Effector memory CD4-positive, alpha-beta T cell (primary cell): ENCODE measurements around the gene ANGEL1.

Source experiments
- DNase-seq, 3 donors: peaks; one replicate each; pipeline ENCODE4 v3.0.0-alpha.2; 2020
- H3K27ac ChIP-seq: 2 replicates; pipeline ENCODE4 v1.7.0; 2013; ENCODE audit warnings: mild to moderate bottlenecking, low read length, moderate library complexity; ENCODE audit not compliant: insufficient read depth, poor library complexity, severe bottlenecking
- H3K27me3 ChIP-seq: replicated peaks from 2 replicates; pipeline ENCODE4 v1.7.0; 2013; ENCODE audit warnings: mild to moderate bottlenecking, low read length; ENCODE audit not compliant: insufficient read depth, control insufficient read depth, poor library complexity, severe bottlenecking
- H3K36me3 ChIP-seq: 2 replicates; pipeline ENCODE4 v1.7.0; 2013; ENCODE audit warnings: mild to moderate bottlenecking, low read length, moderate library complexity; ENCODE audit not compliant: control insufficient read depth, insufficient read depth
- H3K4me1 ChIP-seq: 2 replicates; pipeline ENCODE4 v1.7.0; 2013; ENCODE audit warnings: low read length, mild to moderate bottlenecking; ENCODE audit not compliant: control insufficient read depth, insufficient read depth, poor library complexity, severe bottlenecking
- H3K4me3 ChIP-seq: 2 replicates; pipeline ENCODE4 v1.7.0; 2013; ENCODE audit warnings: low read length, low read depth, mild to moderate bottlenecking; ENCODE audit not compliant: insufficient read depth, poor library complexity, severe bottlenecking
- H3K9me3 ChIP-seq: 2 replicates; pipeline ENCODE4 v1.7.0; 2013; ENCODE audit warnings: mild to moderate bottlenecking, low read length, moderate library complexity; ENCODE audit not compliant: control insufficient read depth
- total RNA-seq, 3 donors: gene quantifications; one replicate each; lab custom pipeline; 2026; lab: John Stamatoyannopoulos, UW

The ANGEL1 gene
- total RNA-seq = 20.9 to 27.7 (median 24.9) reads per million in 3 donors

DNA sequence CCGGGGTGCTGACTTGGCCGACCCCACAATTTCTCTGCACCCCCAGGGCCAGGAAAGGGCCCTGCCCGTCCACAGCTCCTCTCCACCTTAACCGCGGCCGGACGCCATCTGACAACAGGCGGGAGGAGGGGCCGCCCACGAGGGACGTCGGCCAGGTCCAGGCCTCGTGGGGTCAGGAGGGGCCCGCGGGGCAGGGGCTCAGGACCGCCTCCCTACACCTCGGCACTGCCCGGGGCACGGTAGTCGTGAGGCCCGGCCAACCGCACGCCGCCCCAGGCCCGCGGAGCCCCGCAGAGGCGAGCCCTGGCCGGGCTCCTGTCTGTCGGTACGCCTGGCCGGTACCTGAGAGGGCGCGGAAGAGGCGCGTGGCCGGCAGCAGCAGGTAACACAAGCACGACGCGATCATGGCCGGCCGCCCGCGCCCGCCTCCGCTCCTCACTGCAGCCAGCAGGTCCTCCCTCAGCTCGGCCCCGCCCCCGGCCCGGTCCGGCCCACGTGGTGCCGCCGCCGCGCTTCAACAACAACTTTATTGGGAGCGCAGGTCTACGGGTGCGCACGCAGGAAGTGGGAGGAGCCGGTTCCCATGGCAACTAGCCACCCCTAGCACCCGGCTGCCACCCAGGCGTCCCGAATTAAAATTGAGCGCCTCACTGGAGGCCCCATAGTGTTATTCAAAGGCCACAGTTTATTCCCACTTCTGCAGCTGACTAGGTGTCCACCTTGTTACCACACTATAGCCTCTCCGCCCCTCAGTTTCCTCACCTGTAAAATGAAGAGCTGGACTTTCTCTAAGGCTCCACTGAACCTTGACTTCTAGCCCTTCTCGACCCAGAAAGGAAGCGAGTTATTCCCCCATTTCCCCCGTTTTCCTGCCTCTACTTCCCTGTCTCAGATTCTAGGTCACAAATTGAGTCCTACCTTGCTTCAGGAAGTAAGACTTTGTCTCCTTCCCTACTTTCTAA lies at the start of gene ANGEL1:
Gene ANGEL1, minus strand, starts transcription at position 461 of the 962 bp plus-strand sequence. Its CDS starts 55 bp downstream, at position 406.
- Histone ChIP-seq H3K4me3 (peak within 1 kb of the TSS; percentile 93), H3K9me3 (no peaks in the 10 kb centered on the region), H3K27me3 (no peaks in the 10 kb centered on the region), H3K36me3 (peaks cover 4% of the 10 kb centered on the region), H3K27ac (peak within 1 kb of the TSS; percentile 64), H3K4me1 (peaks cover 20% of the 10 kb centered on the region)
- peak; percentile 93 to 96 (median 95) for DNase-seq

- no peaks in the 10 kb centered on the region for H3K4me1 ChIP-seq
- H3K9me3 ChIP-seq = no peaks in the 10 kb centered on the region
- no peaks in the 10 kb centered on the region for H3K27me3 ChIP-seq
- no peak overlapping the region for H3K27ac ChIP-seq
- no peak for DNase-seq
- no peak overlapping the region for H3K4me3 ChIP-seq
- H3K36me3 ChIP-seq = no peaks in the 10 kb centered on the region
These were observed 49.0 kb upstream of the ANGEL1 start for GRCh38 chr14:76861574-76862255.

DNA sequence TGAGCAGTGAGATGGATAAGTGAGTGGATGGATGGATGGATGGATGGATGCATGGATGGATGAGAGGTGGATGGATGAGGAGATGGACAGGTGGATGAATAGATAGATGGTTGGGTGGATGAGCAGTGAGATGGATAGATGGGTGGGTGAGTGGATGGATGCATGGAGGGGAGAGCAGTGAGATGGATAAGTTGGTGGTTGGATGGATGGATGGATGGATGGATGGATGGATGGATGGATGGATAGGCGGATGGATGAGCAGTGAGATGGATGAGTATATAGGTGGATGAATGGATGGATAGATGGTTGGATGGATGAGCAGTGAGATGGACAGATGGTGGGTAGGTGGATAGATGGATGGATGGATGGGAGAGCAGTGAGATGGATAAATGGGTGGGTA lies 44.1 kb upstream of the ANGEL1 start:
- H3K27ac ChIP-seq = no peak overlapping the region
- H3K4me1 ChIP-seq = no peaks in the 10 kb centered on the region
- no peaks in the 10 kb centered on the region for H3K27me3 ChIP-seq
- H3K36me3 ChIP-seq = no peaks in the 10 kb centered on the region
- no peaks in the 10 kb centered on the region for H3K9me3 ChIP-seq
- no peak overlapping the region for H3K4me3 ChIP-seq
- no peak for DNase-seq

GRCh38 chr14:76855066-76855465 lies 42.4 kb upstream of the ANGEL1 start:
- Histone ChIP-seq H3K4me1 (no peaks in the 10 kb centered on the region), H3K27me3 (no peaks in the 10 kb centered on the region), H3K27ac (no peak overlapping the region), H3K9me3 (no peaks in the 10 kb centered on the region), H3K36me3 (no peaks in the 10 kb centered on the region), H3K4me3 (no peak overlapping the region)
- no peak for DNase-seq

DNA sequence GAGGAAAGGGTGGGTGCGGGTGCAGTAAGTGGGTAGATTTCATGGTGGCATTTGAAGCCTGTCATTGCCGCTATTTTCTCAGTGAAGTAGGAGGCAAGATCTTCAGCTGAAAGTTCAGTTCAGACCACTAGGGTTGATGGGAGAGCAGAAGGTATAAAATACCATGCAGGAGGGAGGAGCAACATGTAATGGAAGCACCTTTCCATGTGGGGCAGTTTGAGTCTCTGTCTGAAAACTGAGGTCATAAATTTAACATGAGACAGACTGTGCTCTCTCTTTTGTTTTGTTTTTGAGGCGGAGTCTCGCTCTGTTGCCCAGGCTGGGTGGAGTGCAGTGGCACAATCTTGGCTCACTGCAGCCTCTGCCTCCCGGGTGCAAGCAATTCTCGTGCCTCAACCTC lies 36.2 kb upstream of the ANGEL1 start:
- H3K4me1 ChIP-seq = peaks cover 6% of the 10 kb centered on the region
- H3K27ac ChIP-seq = no peak overlapping the region
- no peaks in the 10 kb centered on the region for H3K27me3 ChIP-seq
- no peak for DNase-seq
- no peak overlapping the region for H3K4me3 ChIP-seq
- H3K9me3 ChIP-seq = no peaks in the 10 kb centered on the region
- H3K36me3 ChIP-seq = no peaks in the 10 kb centered on the region

- Histone ChIP-seq H3K9me3 (no peaks in the 10 kb centered on the region), H3K27me3 (no peaks in the 10 kb centered on the region), H3K27ac (no peak overlapping the region), H3K4me1 (peaks cover 6% of the 10 kb centered on the region), H3K4me3 (no peak overlapping the region), H3K36me3 (no peaks in the 10 kb centered on the region)
- no peak for DNase-seq
These were observed 33.8 kb upstream of the ANGEL1 start for GRCh38 chr14:76846331-76847047.

DNA sequence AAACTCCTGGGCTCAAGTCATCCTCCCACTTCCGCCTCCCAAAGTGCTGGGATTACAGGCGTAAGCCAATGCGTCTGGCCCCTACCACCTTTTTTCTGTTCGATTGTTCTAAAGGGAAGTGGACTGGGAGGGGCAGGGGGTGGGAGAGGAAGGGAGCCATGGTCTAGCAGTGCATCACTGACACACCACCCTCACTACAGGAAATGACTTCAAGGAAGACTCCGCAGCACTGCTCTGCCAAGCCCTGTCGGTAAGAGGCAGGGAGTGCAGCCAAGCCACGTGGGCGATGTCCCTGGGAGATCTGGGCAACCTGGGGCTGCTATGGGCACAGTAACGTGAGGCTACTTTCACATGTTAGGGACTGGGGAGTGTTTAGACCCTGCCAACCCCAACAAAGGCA lies 31.5 kb upstream of the ANGEL1 start:
- Histone ChIP-seq H3K27me3 (no peaks in the 10 kb centered on the region), H3K4me3 (no peak overlapping the region), H3K4me1 (peaks cover 6% of the 10 kb centered on the region), H3K9me3 (no peaks in the 10 kb centered on the region), H3K36me3 (no peaks in the 10 kb centered on the region), H3K27ac (no peak overlapping the region)
- DNase-seq = peak; percentile 3 to 37 (median 33)

- Histone ChIP-seq H3K27ac (no peak overlapping the region), H3K4me1 (peaks cover 6% of the 10 kb centered on the region), H3K27me3 (no peaks in the 10 kb centered on the region), H3K4me3 (no peak overlapping the region), H3K36me3 (no peaks in the 10 kb centered on the region), H3K9me3 (no peaks in the 10 kb centered on the region)
- no peak for DNase-seq
These were observed 29.7 kb upstream of the ANGEL1 start for GRCh38 chr14:76842414-76842813.

DNA sequence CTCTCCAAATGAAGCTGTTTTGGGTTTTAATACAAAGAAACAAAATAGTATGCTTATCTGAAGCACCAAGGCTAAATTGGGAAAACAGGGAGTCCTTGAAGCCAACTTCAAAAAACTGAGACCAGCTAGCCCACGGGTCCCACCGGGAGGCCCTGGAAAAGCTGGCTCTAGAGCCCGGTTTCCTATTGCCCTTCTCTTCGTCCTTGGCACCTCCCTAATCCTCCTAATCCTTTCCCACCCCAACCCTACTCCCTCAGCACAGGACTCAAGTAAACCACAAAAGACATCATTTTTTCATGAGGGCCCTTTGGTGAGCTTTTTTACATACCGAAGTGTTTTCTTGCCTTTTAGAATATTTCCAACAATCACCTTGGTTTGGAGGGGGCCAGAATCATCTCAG lies 24.8 kb upstream of the ANGEL1 start:
- Histone ChIP-seq H3K27ac (no peak overlapping the region), H3K4me3 (no peak overlapping the region)
- no peak for DNase-seq

More for the DNA sequence above, 24.8 kb upstream of the ANGEL1 start:
- Histone ChIP-seq H3K36me3 (no peaks in the 10 kb centered on the region), H3K9me3 (no peaks in the 10 kb centered on the region), H3K27me3 (no peaks in the 10 kb centered on the region), H3K4me1 (no peaks in the 10 kb centered on the region)
